GM18868 (cell line): Measurements from ENCODE around the gene SLC29A3.

ENCODE experiments used
- ATAC-seq: cut with Tn5 transposase; IDR thresholded peaks from one replicate; pipeline ENCODE4 v1.9.1; 2021; ENCODE audit warnings: mild to moderate bottlenecking, moderate library complexity; ENCODE audit not compliant: unreplicated experiment

SLC29A3 gene

DNA sequence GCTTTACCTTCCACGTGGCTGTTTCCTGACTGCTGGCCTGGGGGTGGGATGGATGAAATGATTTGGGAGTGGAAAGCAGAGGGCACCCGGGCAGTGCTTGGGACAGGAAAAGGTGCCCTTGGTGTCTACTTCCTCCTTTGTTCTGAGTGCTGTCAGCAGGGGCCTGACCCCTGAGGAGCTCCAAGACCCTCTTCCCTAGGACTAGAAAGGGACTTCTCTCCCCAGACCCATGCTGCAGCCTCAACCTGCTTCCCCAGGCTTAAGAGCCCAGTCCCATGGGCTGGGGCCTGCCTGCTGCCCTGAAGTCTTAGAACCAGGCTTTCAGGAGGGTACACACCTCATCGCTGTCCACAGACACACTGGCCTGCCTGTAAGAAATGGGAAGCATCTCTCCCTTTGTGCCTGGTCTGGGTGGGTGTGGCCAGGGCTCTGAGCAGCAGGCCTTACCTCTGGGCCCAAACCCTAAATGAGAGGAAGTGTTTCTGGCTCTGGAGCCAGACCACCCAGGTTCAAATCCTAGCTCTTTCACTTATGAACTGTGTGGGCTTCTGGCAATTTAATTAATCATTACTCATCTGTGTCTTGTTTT, 90.6 kb downstream of the SLC29A3 start:
- ATAC-seq, result no peak
